GM23248 (cell line): Measurements from ENCODE around the gene RBFOX2. TPM values are rescaled to one million over a fixed set of nuclear protein-coding genes. Genes with fewer than 3 reads are reported as not detected.

Experiments used
- DNase-seq: peaks from one replicate; pipeline ENCODE4 v3.0.0-alpha.2; 2015
- H2AFZ ChIP-seq: fragments of 200-600 bp; sonication (generic); 2 replicates; pipeline ENCODE4 v1.6.1; 2016; ENCODE audit warnings: antibody characterized with exemption
- H3F3A ChIP-seq: fragments of 200-600 bp; sonication (generic); 2 replicates; pipeline ENCODE4 v1.6.1; 2016; ENCODE audit warnings: mild to moderate bottlenecking, antibody characterized with exemption, mixed run types; ENCODE audit not compliant: insufficient read depth
- H3K27ac ChIP-seq: fragments of 200-600 bp; sonication (generic); 2 replicates; pipeline ENCODE4 v1.5.1; 2016; ENCODE audit warnings: mild to moderate bottlenecking
- H3K27me3 ChIP-seq: fragments of 200-600 bp; sonication (generic); replicated peaks from 2 replicates; pipeline ENCODE4 v1.6.1; 2016; ENCODE audit warnings: mild to moderate bottlenecking; ENCODE audit not compliant: insufficient read depth
- H3K36me3 ChIP-seq: fragments of 200-600 bp; sonication (generic); 2 replicates; pipeline ENCODE4 v1.6.1; 2016; ENCODE audit warnings: low read depth, mild to moderate bottlenecking
- H3K4me1 ChIP-seq: fragments of 200-600 bp; sonication (generic); 2 replicates; pipeline ENCODE4 v1.6.1; 2016; ENCODE audit warnings: mild to moderate bottlenecking; ENCODE audit not compliant: insufficient read depth
- H3K4me2 ChIP-seq: fragments of 200-600 bp; sonication (generic); one replicate; pipeline ENCODE4 v1.6.1; 2016; ENCODE audit warnings: mild to moderate bottlenecking; ENCODE audit not compliant: unreplicated experiment
- H3K4me3 ChIP-seq: fragments of 200-600 bp; sonication (generic); 2 replicates; pipeline ENCODE4 v1.5.1; 2016; ENCODE audit warnings: mild to moderate bottlenecking
- H3K79me2 ChIP-seq: fragments of 200-600 bp; sonication (generic); 2 replicates; pipeline ENCODE4 v1.6.1; 2016; ENCODE audit warnings: mild to moderate bottlenecking; ENCODE audit not compliant: insufficient read depth
- H3K9ac ChIP-seq: fragments of 200-600 bp; sonication (generic); 2 replicates; pipeline ENCODE4 v1.6.1; 2016; ENCODE audit warnings: mild to moderate bottlenecking
- H3K9me2 ChIP-seq: fragments of 200-600 bp; sonication (generic); 2 replicates; pipeline ENCODE4 v1.6.1; 2016; ENCODE audit warnings: mixed run types, mild to moderate bottlenecking, moderate library complexity; ENCODE audit not compliant: insufficient read depth
- H3K9me3 ChIP-seq: fragments of 200-600 bp; sonication (generic); one replicate; pipeline ENCODE4 v1.6.1; 2017; ENCODE audit warnings: low read depth
- H4K20me1 ChIP-seq: fragments of 200-600 bp; sonication (generic); 2 replicates; pipeline ENCODE4 v1.6.0; 2016; ENCODE audit not compliant: insufficient read depth
- EZH2 ChIP-seq: fragments of 200-600 bp; sonication (generic); IDR thresholded peaks from 2 replicates; pipeline ENCODE4 v1.6.1; 2018; ENCODE audit warnings: antibody characterized with exemption, mild to moderate bottlenecking; ENCODE audit not compliant: insufficient read depth, poor library complexity, severe bottlenecking
- EZH2phosphoT487 ChIP-seq: fragments of 200-600 bp; sonication (generic); IDR thresholded peaks from 2 replicates; pipeline ENCODE4 v1.6.1; 2018; ENCODE audit warnings: antibody characterized with exemption, moderate library complexity, mild to moderate bottlenecking, low read depth; ENCODE audit not compliant: insufficient read depth
- WGBS, 2 experiments: methylation state at CpG; one replicate each; pipeline ENCODE4 v1.1.6; 2015 to 2017; ENCODE audit warnings: low lambda C conversion rate in 2 of 2, low coverage in 1 of 2; ENCODE audit errors: missing lambda C conversion rate in 2 of 2; 5-methylcytosine and 5-hydroxymethylcytosine counted together
- in situ Hi-C: fragments of 300-500 bp; cut with MboI; formaldehyde crosslinking; loops from 2 replicates; pipeline ENCODE4 v1.15.0; 2020
- polyA plus RNA-seq: library from polyadenylated mRNA; unstranded; fragments of >200 nt; fragmentation: Nextera tagmentation; extraction: Ambion mirVana; gene quantifications from 2 replicates; pipeline ENCODE4 v1.2.1, GENCODE V29; 2016
- total RNA-seq: library from RNA; depleted of rRNA; stranded (reverse); fragments of >200 nt; shearing (Covaris generic); gene quantifications from 2 replicates; pipeline ENCODE4 v1.2.3, GENCODE V29; 2014

Gene RBFOX2
- total and polyA plus RNA-seq, 2 experiments from 2014 or later, result 127 to 136 TPM

DNA sequence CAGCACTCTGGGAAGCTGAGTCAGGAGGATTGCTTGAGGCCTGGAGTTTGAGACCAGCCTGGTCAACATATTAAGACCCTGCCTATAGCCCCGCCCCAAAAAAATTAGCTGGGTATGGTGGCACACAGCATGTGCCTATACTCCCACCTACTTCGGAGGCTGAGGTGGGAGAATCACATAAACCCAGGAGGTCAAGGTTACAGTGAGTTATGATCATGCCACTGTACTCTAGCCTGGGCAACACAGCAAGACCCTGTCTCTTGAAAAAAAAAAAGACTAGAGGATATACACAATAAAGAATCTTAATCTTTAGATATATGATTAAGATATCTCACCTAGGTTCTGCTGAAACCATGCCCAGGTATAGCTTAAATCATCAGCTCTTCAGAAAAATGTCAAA lies 174.3 kb downstream of the RBFOX2 start:
- no peak for DNase-seq
- H3K4me2 ChIP-seq, result no peak overlapping the region
- H3K36me3 ChIP-seq, result no peaks in the 10 kb centered on the region
- no peak overlapping the region for H3K4me3 ChIP-seq
- no peak overlapping the region for H3K9ac ChIP-seq
- H3K9me3 ChIP-seq, result no peaks in the 10 kb centered on the region
- no peaks in the 10 kb centered on the region; the same call in none of the 2 replicates for H3K79me2 ChIP-seq
- no peaks in the 10 kb centered on the region for H3K9me2 ChIP-seq
- H4K20me1 ChIP-seq, result no peaks in the 10 kb centered on the region
- TF ChIP-seq EZH2 (no peak), EZH2phosphoT487 (no peak)
- WGBS, 2 experiments, result 97 to 100% methylated on average over 2 of the region's 2 CpGs
- H3K4me1 ChIP-seq, result no peaks in the 10 kb centered on the region
- no peak overlapping the region for H3K27ac ChIP-seq
- H2AFZ ChIP-seq, result no peak overlapping the region
- no peaks in the 10 kb centered on the region for H3K27me3 ChIP-seq
- H3F3A ChIP-seq, result no peaks in the 10 kb centered on the region
- in situ Hi-C loops, result no loop called here

DNA sequence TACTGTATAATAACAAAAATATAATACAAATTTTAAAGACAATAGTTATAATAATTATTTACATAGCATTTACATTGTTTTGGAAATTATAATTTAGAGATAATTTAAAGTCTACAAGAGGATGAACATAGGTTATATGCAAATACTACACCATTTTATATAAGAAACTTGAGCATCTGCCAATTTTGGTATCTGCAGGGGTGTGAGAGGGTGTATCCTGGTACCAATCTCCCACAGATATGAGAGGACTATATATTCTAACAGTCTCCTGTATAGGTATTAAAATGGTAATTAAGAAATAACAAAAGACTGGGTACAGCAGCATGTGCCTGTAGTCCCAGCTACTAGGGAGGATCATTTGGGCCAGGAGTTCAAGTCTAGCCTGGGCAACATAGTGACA lies 176.5 kb downstream of the RBFOX2 start:
- no peaks in the 10 kb centered on the region for H3K36me3 ChIP-seq
- no peak overlapping the region for H2AFZ ChIP-seq
- TF ChIP-seq EZH2phosphoT487 (no peak), EZH2 (no peak)
- H3K9ac ChIP-seq, result no peak overlapping the region
- DNase-seq, result no peak
- H3K27me3 ChIP-seq, result no peaks in the 10 kb centered on the region
- no peaks in the 10 kb centered on the region for H3K4me1 ChIP-seq
- H3K27ac ChIP-seq, result no peak overlapping the region
- H3K9me2 ChIP-seq, result no peaks in the 10 kb centered on the region
- in situ Hi-C loops, result no loop called here
- no peak overlapping the region for H3K4me3 ChIP-seq
- H3K79me2 ChIP-seq, result no peaks in the 10 kb centered on the region; the same call in none of the 2 replicates
- H3F3A ChIP-seq, result no peaks in the 10 kb centered on the region
- H3K9me3 ChIP-seq, result no peaks in the 10 kb centered on the region
- H4K20me1 ChIP-seq, result no peaks in the 10 kb centered on the region
- H3K4me2 ChIP-seq, result no peak overlapping the region

DNA sequence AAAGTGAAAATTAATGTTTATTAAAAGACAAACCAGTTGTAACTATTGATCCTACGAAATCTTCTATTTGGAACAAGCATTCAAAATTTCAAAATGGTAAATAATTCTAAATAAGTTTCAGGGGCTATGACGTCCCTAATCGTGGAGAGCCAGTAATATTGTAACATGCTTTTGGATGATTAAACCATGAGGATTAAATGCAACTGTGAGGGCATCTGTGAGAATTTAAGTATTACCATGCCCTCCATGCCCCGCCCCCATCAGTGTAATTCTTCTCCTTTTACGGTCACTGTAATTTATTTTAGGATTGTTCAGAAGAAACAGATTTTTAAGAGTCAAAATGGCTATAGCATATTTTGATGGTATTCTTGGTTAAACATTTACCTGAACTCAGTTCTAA lies 177.8 kb downstream of the RBFOX2 start:
- 78 to 81% methylated on average over 5 of the region's 5 CpGs for WGBS, 2 experiments
- Histone ChIP-seq H3K9me3 (no peaks in the 10 kb centered on the region), H3K4me1 (no peaks in the 10 kb centered on the region), H4K20me1 (no peaks in the 10 kb centered on the region), H3K27me3 (no peaks in the 10 kb centered on the region), H3K79me2 (no peaks in the 10 kb centered on the region; the same call in none of the 2 replicates), H3K4me3 (no peak overlapping the region), H3K9ac (no peak overlapping the region), H2AFZ (no peak overlapping the region), H3K4me2 (no peak overlapping the region), H3F3A (no peaks in the 10 kb centered on the region), H3K27ac (no peak overlapping the region), H3K36me3 (no peaks in the 10 kb centered on the region), H3K9me2 (no peaks in the 10 kb centered on the region)
- in situ Hi-C loops, result no loop called here
- no peak for DNase-seq
- TF ChIP-seq EZH2phosphoT487 (no peak), EZH2 (no peak)

DNA sequence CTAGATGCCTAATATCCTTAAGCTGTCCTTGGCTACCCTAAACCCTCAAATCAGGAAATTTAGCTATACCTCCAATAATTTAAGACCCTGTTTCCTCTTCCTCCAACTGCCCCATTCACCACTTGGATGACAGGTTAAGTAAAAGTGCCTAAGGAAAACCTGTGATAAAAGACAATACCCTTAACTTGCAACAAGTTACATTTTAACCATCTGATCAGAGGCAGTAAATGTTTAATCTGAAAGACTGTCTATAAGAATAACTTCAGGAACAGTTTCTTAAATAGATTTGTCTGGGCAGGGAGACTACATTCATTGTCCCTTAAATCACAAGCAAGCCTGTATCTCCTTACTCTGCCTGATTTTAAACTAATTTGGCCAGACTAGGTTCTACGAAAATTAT lies 181.8 kb downstream of the RBFOX2 start:
- Histone ChIP-seq H3K4me1 (no peaks in the 10 kb centered on the region), H3K27ac (no peak overlapping the region), H3F3A (peaks cover 11% of the 10 kb centered on the region; the same call in 1 of the 2 replicates), H3K36me3 (no peaks in the 10 kb centered on the region), H3K79me2 (peaks cover 40% of the 10 kb centered on the region), H3K27me3 (no peaks in the 10 kb centered on the region), H3K9ac (no peak overlapping the region), H3K4me3 (no peak overlapping the region), H4K20me1 (no peaks in the 10 kb centered on the region), H3K9me2 (no peaks in the 10 kb centered on the region), H2AFZ (no peak overlapping the region), H3K4me2 (no peak overlapping the region), H3K9me3 (no peaks in the 10 kb centered on the region)
- TF ChIP-seq EZH2 (no peak), EZH2phosphoT487 (no peak)
- 49 to 61% methylated on average over 1 of the region's 1 CpG for WGBS, 2 experiments
- no peak for DNase-seq
- in situ Hi-C loops, result no loop called here

- no peak overlapping the region for H3K9ac ChIP-seq
- no peaks in the 10 kb centered on the region for H3K27me3 ChIP-seq
- no peak overlapping the region for H3K4me2 ChIP-seq
- peaks cover 15% of the 10 kb centered on the region; the same call in 1 of the 2 replicates for H3F3A ChIP-seq
- 92 to 99% methylated on average over 2 of the region's 2 CpGs for WGBS, 2 experiments
- H3K4me3 ChIP-seq, result no peak overlapping the region
- H3K4me1 ChIP-seq, result 0 out of 2 replicates have a peak, but pooled peaks cover 3% of the 10 kb centered on the region
- TF ChIP-seq EZH2 (no peak), EZH2phosphoT487 (no peak)
- H3K27ac ChIP-seq, result no peak overlapping the region
- no peaks in the 10 kb centered on the region for H4K20me1 ChIP-seq
- H3K9me3 ChIP-seq, result no peaks in the 10 kb centered on the region
- no peaks in the 10 kb centered on the region for H3K36me3 ChIP-seq
- peaks cover 57% of the 10 kb centered on the region for H3K79me2 ChIP-seq
- in situ Hi-C loops, result no loop called here
- no peak for DNase-seq
- no peaks in the 10 kb centered on the region for H3K9me2 ChIP-seq
- H2AFZ ChIP-seq, result no peak overlapping the region
These were observed 183.7 kb downstream of the RBFOX2 start for GRCh38 chr22:35844886-35845285.
